D721Med (cell line): Measurements from ENCODE around the gene SFXN5.

Experiments
- DNase-seq: peaks from one replicate; pipeline ENCODE4 v3.0.0; 2011; ENCODE audit warnings: low spot score; ENCODE audit not compliant: insufficient read length
- FAIRE-seq: peaks from 2 replicates; lab custom pipeline; 2011; peaks lifted over from hg19 to GRCh38; lab: Jason Lieb, UNC
- TF ChIP-seq, protein P1 (sequence below): IDR thresholded peaks from 2 replicates; pipeline ENCODE4 v1.5.1; 2012; ENCODE audit warnings: mild to moderate bottlenecking, control low read depth; ENCODE audit not compliant: insufficient read depth; ENCODE audit errors: missing control alignments

Gene SFXN5

DNA sequence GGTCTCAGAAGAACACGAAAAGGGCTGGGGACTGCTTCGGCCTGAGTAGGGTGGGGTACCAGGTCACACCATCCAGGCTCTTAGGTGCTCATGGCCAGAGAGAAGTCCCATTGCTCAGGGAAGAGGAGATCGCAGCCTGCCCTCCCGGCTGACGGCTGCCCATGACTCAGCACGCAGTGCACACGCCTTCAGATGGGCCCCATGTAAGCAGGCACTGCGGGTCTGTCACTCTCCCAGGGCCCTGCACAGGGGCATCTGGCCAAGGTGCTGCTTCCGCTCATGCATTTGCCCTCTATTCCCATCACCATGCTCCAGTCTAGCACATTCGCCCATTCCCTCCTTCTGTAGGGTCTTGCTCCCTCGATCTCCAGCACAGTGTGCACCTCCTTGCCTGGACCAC is 34.7 kb downstream of the SFXN5 start:
- DNase-seq (no peak), FAIRE-seq (no peak)
- TF ChIP-seq, protein P1, sequence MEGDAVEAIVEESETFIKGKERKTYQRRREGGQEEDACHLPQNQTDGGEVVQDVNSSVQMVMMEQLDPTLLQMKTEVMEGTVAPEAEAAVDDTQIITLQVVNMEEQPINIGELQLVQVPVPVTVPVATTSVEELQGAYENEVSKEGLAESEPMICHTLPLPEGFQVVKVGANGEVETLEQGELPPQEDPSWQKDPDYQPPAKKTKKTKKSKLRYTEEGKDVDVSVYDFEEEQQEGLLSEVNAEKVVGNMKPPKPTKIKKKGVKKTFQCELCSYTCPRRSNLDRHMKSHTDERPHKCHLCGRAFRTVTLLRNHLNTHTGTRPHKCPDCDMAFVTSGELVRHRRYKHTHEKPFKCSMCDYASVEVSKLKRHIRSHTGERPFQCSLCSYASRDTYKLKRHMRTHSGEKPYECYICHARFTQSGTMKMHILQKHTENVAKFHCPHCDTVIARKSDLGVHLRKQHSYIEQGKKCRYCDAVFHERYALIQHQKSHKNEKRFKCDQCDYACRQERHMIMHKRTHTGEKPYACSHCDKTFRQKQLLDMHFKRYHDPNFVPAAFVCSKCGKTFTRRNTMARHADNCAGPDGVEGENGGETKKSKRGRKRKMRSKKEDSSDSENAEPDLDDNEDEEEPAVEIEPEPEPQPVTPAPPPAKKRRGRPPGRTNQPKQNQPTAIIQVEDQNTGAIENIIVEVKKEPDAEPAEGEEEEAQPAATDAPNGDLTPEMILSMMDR, result no peak

DNA sequence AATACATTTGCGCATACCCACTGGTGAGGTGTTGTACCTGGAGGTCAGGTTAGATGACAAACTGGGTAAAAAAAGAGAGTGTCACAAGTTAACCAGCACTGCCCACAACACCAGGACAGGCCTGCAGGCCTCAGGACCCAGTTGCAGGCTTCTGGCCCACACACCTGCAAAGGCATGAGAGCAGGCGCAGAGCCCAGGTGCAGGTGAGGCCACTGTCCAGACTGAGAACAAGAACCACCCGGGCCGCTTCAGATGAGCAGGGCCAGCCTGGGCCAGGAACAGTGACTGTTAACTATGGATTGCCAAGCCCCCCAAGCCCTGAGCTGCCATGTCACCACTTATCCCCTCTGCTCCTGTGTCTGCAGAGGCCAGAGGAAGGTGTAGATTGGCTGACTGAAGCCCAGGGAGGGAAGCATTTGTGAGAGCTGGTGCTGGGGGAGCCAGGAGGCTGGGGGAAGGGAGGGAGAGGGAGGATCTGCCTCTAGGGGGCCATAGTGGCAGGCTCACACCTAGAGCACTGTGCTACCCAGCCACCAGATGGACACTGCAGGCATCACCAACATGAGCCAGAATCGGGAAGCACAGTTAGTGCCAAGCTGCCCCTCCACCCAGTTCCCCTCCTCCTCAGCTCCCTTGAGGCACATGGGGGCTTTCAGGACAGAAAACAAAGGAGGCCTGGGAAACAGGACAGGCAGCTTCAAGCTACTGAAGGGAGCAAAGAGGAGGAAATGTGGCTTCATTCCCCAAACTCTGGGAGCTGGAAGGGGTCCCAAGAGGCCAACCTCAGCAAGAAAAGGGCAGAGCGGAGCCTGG is 35.4 kb downstream of the SFXN5 start:
- DNase-seq (no peak), FAIRE-seq (no peak)
- TF ChIP-seq, protein P1, result no peak

DNA sequence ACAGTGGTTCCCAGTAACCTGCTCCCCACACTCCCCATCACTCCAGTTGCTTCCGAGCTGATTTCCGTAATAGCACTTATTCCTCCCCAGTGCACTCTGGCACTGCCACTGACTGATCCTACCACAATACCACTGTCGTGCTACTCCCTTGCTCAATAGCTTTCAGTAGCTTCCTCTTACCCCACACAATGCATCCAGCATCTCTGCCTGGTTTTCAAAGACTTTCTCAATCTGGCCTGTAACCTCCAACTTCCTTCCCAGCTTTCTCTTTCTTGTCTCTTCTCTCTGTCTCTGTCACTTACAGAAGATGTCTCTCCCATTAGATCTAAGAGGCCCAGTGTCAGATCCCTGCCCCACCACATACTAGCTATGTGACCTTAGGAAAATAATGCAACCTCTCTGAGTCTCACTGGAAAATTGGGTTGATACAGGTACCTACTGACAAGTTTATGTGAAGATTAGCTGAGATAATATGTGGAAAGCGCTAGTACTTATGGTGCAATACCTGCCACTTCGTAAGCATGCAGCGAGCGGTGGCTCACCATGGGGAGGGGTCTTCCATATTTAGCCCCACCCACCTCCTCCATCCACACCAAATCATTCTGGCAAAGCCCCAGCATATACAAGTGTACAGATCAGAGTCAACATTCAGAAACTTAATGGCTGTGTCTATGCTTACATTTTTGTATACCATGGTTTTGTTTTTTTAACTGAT is 36.7 kb downstream of the SFXN5 start:
- TF ChIP-seq, protein P1, result no peak
- no peak for FAIRE-seq
- DNase-seq, result no peak

DNA sequence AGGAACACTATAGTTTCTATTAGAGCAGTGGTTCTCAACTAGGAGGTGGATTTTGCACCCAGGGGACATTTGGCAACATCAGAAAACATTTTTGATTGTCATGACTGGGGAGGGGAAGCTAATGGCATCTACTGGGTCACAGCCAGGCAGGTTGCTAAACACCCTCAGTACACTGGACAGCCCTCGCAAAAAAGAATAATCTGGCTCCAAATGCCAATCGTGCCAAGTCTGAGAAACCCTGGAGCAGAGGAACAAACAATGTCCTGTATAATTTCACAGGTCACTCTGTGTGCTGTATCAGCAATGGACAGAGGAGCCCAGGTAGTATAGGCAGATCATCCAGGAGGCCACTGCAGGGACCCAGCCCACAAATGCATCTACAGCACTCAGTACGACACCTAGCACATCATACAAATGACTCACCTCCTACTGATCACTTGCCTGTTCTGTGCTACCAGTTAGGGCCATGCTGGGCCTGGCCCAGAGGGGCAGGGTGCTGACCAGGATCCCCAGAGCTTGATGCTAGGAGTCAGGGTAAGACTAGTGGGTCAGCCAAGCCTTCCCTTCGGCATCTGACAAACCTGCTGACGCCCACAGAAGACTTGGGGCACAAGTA is 37.6 kb downstream of the SFXN5 start:
- DNase-seq, result no peak
- FAIRE-seq, result no peak
- TF ChIP-seq, protein P1, result no peak

DNA sequence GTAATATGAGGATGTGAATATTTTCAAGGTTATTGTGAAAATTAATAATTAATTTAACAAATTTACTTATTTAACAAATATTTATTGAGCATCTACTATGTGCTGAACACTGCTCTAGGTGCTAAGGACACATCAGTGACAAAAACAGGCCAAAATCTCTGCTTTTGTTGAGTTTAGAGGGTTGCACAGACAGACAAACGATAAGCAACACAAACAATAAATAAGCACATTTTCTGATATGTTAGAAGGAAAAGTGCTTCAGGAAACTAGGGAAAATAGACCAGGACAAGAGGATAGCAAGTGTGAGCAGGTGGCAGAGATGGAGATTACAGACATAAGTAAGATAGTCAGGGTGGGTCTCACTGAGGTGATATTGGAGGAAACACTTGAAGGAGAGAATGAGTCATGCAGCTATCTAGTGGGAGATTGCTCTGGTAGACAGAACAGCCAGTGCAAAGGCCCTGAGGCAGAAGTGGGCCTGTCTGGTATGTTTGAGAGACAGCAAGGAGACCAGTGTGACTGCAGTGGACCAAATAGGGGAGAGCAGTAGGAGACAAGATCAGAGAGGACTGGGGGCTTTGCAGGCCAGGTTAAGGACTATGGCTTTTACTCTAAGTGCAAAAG is 38.3 kb downstream of the SFXN5 start:
- DNase-seq, result no peak
- TF ChIP-seq, protein P1, result no peak
- no peak for FAIRE-seq

DNA sequence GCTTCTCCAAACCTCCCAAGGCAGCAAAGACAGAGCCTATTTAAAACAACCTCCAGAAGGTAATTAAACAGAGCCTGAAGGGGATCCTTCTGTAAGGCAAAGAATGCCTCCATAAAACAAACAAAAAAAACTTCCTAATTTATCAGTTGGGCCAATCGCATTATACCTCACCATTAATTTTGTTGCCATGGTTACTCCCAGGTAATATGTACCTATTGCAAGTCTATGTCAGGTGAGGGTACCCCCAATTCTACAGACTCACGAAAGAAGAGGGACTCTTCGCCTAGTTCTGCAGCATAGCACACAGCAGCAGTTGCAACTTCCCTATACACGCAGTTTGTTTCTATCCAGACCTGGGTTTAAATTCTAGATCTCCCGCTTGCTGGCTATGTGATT is 38.8 kb downstream of the SFXN5 start:
- TF ChIP-seq, protein P1, result no peak
- no peak for FAIRE-seq

More for the DNA sequence above, 38.8 kb downstream of the SFXN5 start:
- no peak for DNase-seq
